Measurements from ENCODE around the gene CREB3. TPM values are rescaled to one million over a fixed set of nuclear protein-coding genes. Genes with fewer than 3 reads are reported as not detected.

The CREB3 gene
- polyA plus RNA-seq, 1 experiment: 51.1 TPM

GRCh38 chr9:35705372-35705771 is 27.1 kb upstream of the CREB3 start:
- no peaks in the 10 kb centered on the region for H3K27me3 ChIP-seq (ENCODE audit: control insufficient read depth, insufficient read depth, low read length)
- H3K27ac ChIP-seq (ENCODE audit: low read depth, low read length): no peak overlapping the region
- no peak overlapping the region for H3K4me3 ChIP-seq (ENCODE audit: low read depth, low read length)
- no peaks in the 10 kb centered on the region for H3K9me3 ChIP-seq (ENCODE audit: control insufficient read depth, insufficient read depth, low read length)
- CTCF ChIA-PET: interaction anchor here (7.5 kb wide), 1 partner anchor 9 kb away, joined by 48 read pairs; no protein-coding TSS in a partner anchor
- POLR2A ChIA-PET: interaction anchor here (0.8 kb wide), 1 partner anchor 75 kb away, joined by 6 read pairs; no protein-coding TSS in a partner anchor
- TF ChIP-seq CTCF (IDR thresholded peaks at IDR 0.05; ENCODE audit: low read depth, low read length): no peak
- DNase-seq (ENCODE audit: low read depth, low spot score): no peak

- no peaks in the 10 kb centered on the region for H3K9me3 ChIP-seq (ENCODE audit: control insufficient read depth, insufficient read depth, low read length)
- no peaks in the 10 kb centered on the region for H3K27me3 ChIP-seq (ENCODE audit: control insufficient read depth, insufficient read depth, low read length)
- H3K4me3 ChIP-seq (ENCODE audit: low read depth, low read length): no peak overlapping the region
- no peak overlapping the region for H3K27ac ChIP-seq (ENCODE audit: low read depth, low read length)
- POLR2A ChIA-PET: interaction anchor here (1.2 kb wide), 1 partner anchor 11 kb away, joined by 8 read pairs; no protein-coding TSS in a partner anchor
- CTCF ChIA-PET: interaction anchor here (7.5 kb wide), 1 partner anchor 10 kb away, joined by 48 read pairs; no protein-coding TSS in a partner anchor
- no peak for DNase-seq (ENCODE audit: low read depth, low spot score)
- no peak for TF ChIP-seq CTCF (IDR thresholded peaks at IDR 0.05; ENCODE audit: low read depth, low read length)
These were observed 26.5 kb upstream of the CREB3 start for GRCh38 chr9:35705836-35706430.

- ChIA-PET CTCF (interaction anchor here (1.2 to 7.5 kb wide), 2 partner anchors 11 to 60 kb away, joined by 3 to 48 read pairs; no protein-coding TSS in a partner anchor), POLR2A (interaction anchor here (1.2 to 1.8 kb wide), 2 partner anchors 12 to 21 kb away, joined by 5 to 8 read pairs; no protein-coding TSS in a partner anchor)
- H3K27ac ChIP-seq (ENCODE audit: low read depth, low read length): no peak overlapping the region
- no peak for TF ChIP-seq CTCF (IDR thresholded peaks at IDR 0.05; ENCODE audit: low read depth, low read length)
- no peaks in the 10 kb centered on the region for H3K27me3 ChIP-seq (ENCODE audit: control insufficient read depth, insufficient read depth, low read length)
- H3K4me3 ChIP-seq (ENCODE audit: low read depth, low read length): no peak overlapping the region
- DNase-seq (ENCODE audit: low read depth, low spot score): no peak
- no peaks in the 10 kb centered on the region for H3K9me3 ChIP-seq (ENCODE audit: control insufficient read depth, insufficient read depth, low read length)
These were observed 25.5 kb upstream of the CREB3 start for GRCh38 chr9:35706951-35707350.

- Histone ChIP-seq H3K27me3 (ENCODE audit: control insufficient read depth, insufficient read depth, low read length) (no peaks in the 10 kb centered on the region), H3K27ac (ENCODE audit: low read depth, low read length) (no peak overlapping the region), H3K4me3 (ENCODE audit: low read depth, low read length) (no peak overlapping the region), H3K9me3 (ENCODE audit: control insufficient read depth, insufficient read depth, low read length) (no peaks in the 10 kb centered on the region)
- no peak for DNase-seq (ENCODE audit: low read depth, low spot score)
- ChIA-PET POLR2A (interaction anchor here (1.1 to 1.8 kb wide), 2 partner anchors 20 to 24 kb away, joined by 3 to 5 read pairs; partner anchors contain the start of gene CREB3), CTCF (interaction anchor here (1.0 to 7.5 kb wide), 3 partner anchors 12 to 61 kb away, joined by 3 to 48 read pairs (median 3); no protein-coding TSS in a partner anchor)
- no peak for TF ChIP-seq CTCF (IDR thresholded peaks at IDR 0.05; ENCODE audit: low read depth, low read length)
These were observed 24.3 kb upstream of the CREB3 start for GRCh38 chr9:35708146-35708545.
